ENCODE results near the gene IQCE.

GRCh38 chr7:2542916-2543871, 15.6 kb upstream of the IQCE start:
- TF ChIP-seq POLR2A (IDR thresholded peaks at IDR 0.05; ENCODE audit: low read length) (no peak), GATA1 (IDR thresholded peaks at IDR 0.05; ENCODE audit: low read depth, low read length) (no peak)

Measured in erythroblast (primary cell).